ENCODE results near the gene SSB. TPM values are rescaled to one million over a fixed set of nuclear protein-coding genes. Genes with fewer than 3 reads are reported as not detected.

The SSB gene
- total RNA-seq, 1 experiment from 2014 or later = 108 TPM

DNA sequence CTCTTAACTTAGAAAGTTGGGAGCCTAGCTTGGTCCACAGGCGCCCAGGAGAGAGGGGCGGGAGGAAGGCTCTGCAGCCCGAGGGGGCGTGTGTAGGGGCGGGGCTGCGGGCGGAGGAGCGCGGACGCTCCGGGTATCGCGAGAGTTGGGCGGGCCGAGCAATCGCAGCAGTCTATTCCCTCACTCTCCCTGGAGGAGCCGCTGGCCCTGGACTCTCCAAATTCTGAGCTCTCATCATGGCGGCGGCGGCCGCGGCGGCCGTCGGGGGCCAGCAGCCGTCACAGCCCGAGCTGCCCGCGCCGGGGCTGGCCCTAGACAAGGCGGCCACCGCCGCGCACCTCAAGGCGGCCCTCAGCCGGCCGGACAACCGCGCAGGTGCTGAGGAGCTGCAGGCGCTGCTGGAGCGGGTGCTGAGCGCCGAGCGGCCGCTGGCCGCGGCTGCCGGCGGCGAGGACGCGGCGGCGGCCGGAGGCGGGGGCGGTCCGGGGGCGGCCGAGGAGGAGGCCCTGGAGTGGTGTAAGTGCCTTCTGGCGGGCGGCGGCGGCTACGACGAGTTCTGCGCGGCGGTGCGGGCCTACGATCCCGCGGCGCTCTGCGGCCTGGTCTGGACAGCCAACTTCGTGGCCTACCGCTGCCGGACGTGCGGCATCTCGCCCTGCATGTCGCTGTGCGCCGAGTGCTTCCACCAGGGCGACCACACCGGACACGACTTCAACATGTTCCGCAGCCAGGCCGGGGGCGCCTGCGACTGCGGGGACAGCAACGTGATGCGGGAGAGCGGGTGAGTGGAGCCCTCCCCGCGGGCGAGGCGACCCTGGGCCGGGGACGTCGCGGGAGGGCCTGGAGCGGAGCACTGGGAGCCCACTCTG is 28.8 kb downstream of the SSB start, which contains the start of gene UBR3:
TSS of gene UBR3 (plus strand) at position 183 of the 869 bp plus-strand sequence. CDS start at position 237, 54 bp downstream.
- DNase-seq = peak; percentile 88
- H3K79me2 ChIP-seq (ENCODE audit: low read length) = peaks cover 70% of the 10 kb centered on the region
- no peaks in the 10 kb centered on the region for H3K9me3 ChIP-seq (ENCODE audit: low read length)
- peaks cover 11% of the 10 kb centered on the region; the same call in 1 of the 2 replicates for H3K36me3 ChIP-seq (ENCODE audit: low read depth, low read length)
- H3K9ac ChIP-seq (ENCODE audit: low read length) = peak within 1 kb of the TSS; percentile 79
- TF ChIP-seq CTCF (conservative IDR thresholded peaks at IDR 0.05; ENCODE audit: low read depth, low read length) (no peak), EZH2phosphoT487 (IDR thresholded peaks at IDR 0.05; ENCODE audit: borderline replicate concordance, low read length) (no peak), EZH2 (IDR thresholded peaks at IDR 0.05; ENCODE audit: low read length, unreplicated experiment) (no peak)
- H4K20me1 ChIP-seq (ENCODE audit: low read length) = peaks cover 25% of the 10 kb centered on the region
- H3K27ac ChIP-seq (ENCODE audit: low read length) = no peak within 1 kb of the TSS
- H3F3A ChIP-seq (ENCODE audit: low read length, unreplicated experiment) = no peaks in the 10 kb centered on the region
- ATAC-seq = peak; percentile 78
- CTCF ChIA-PET = interaction anchor here (0.5 to 1.1 kb wide), 3 partner anchors 50 to 548 kb away, joined by 3 to 8 read pairs (median 3); no protein-coding TSS in a partner anchor
- peak within 1 kb of the TSS; percentile 86 for H3K4me3 ChIP-seq (ENCODE audit: low read length)
- H3K9me2 ChIP-seq (replicated peaks; ENCODE audit: low read length) = no peaks in the 10 kb centered on the region
- peaks cover 21% of the 10 kb centered on the region for H3K4me1 ChIP-seq (ENCODE audit: insufficient read depth, low read length)
- no peaks in the 10 kb centered on the region for H3K27me3 ChIP-seq (ENCODE audit: low read length)
- intact Hi-C loops (cut with micrococcal nuclease) = no loop called here
- peak within 1 kb of the TSS; percentile 25 for H2AFZ ChIP-seq (ENCODE audit: low read length)
- POLR2A ChIA-PET (ENCODE audit: unreplicated experiment) = interaction anchor here (0.5 to 1.0 kb wide), 6 partner anchors 15 to 371 kb away, joined by 3 to 10 read pairs (median 3); partner anchors contain the start of gene SSB
- BruUV-seq (replicated peaks) = no TSS peak
- H3K4me2 ChIP-seq (ENCODE audit: low read length) = peak within 1 kb of the TSS; percentile 90

GRCh38 chr2:169828141-169828811 is 29.6 kb downstream of the SSB start:
- no peak for TF ChIP-seq EZH2phosphoT487 (IDR thresholded peaks at IDR 0.05; ENCODE audit: borderline replicate concordance, low read length)
- no peak for TF ChIP-seq EZH2 (IDR thresholded peaks at IDR 0.05; ENCODE audit: low read length, unreplicated experiment)
- TF ChIP-seq CTCF (conservative IDR thresholded peaks at IDR 0.05; ENCODE audit: low read depth, low read length) = no peak
- H4K20me1 ChIP-seq (ENCODE audit: low read length) = peaks cover 25% of the 10 kb centered on the region
- H3K9ac ChIP-seq (ENCODE audit: low read length) = peak overlapping the region; percentile 79
- intact Hi-C loops (cut with micrococcal nuclease) = no loop called here
- H3F3A ChIP-seq (ENCODE audit: low read length, unreplicated experiment) = no peaks in the 10 kb centered on the region
- peak overlapping the region; percentile 90 for H3K4me2 ChIP-seq (ENCODE audit: low read length)
- H2AFZ ChIP-seq (ENCODE audit: low read length) = no peak overlapping the region
- POLR2A ChIA-PET (ENCODE audit: unreplicated experiment) = no interaction called here
- no peaks in the 10 kb centered on the region for H3K27me3 ChIP-seq (ENCODE audit: low read length)
- H3K4me3 ChIP-seq (ENCODE audit: low read length) = peak overlapping the region; percentile 86
- no TSS peak for BruUV-seq (replicated peaks)
- DNase-seq (peak; percentile 63), ATAC-seq (peak; percentile 35)
- CTCF ChIA-PET = interaction anchor here (1.1 kb wide), 1 partner anchor 49 kb away, joined by 8 read pairs; no protein-coding TSS in a partner anchor
- H3K27ac ChIP-seq (ENCODE audit: low read length) = no peak overlapping the region
- H3K36me3 ChIP-seq (ENCODE audit: low read depth, low read length) = peaks cover 11% of the 10 kb centered on the region; the same call in 1 of the 2 replicates
- no peaks in the 10 kb centered on the region for H3K9me3 ChIP-seq (ENCODE audit: low read length)
- no peaks in the 10 kb centered on the region for H3K9me2 ChIP-seq (replicated peaks; ENCODE audit: low read length)
- H3K79me2 ChIP-seq (ENCODE audit: low read length) = peaks cover 70% of the 10 kb centered on the region
- peaks cover 13% of the 10 kb centered on the region for H3K4me1 ChIP-seq (ENCODE audit: insufficient read depth, low read length)

Data from PC-3 (cell line).